SK-N-SH (cell line): Measurements from ENCODE around the gene PARD3. TPM values are rescaled to one million over a fixed set of nuclear protein-coding genes. Genes with fewer than 3 reads are reported as not detected.

Source experiments
- CTCF ChIA-PET: fragments of 300-600, 350-600 bp; formaldehyde crosslinking; extraction: SDS; loops from one replicate; lab custom pipeline; 2021; lab: Yijun Ruan, JAX
- POLR2A ChIA-PET: fragments of 350-600 bp; sonication (Branson Sonifier 250); formaldehyde crosslinking; extraction: SDS; loops from one replicate; lab custom pipeline; 2020; ENCODE audit warnings: antibody characterized with exemption, inconsistent platforms; lab: Yijun Ruan, JAX
- DNase-seq: peaks from one replicate; pipeline ENCODE4 v3.0.0; 2012
- H2AFZ ChIP-seq: fragments of 200-600 bp; sonication (generic); 2 replicates; pipeline ENCODE4 v1.8.1; 2016; ENCODE audit warnings: antibody characterized with exemption, mild to moderate bottlenecking, low read depth
- H3F3A ChIP-seq: fragments of 200-600 bp; sonication (generic); replicated peaks from 2 replicates; pipeline ENCODE3; 2016; ENCODE audit warnings: antibody characterized with exemption, mild to moderate bottlenecking; ENCODE audit not compliant: insufficient read depth
- H3K27ac ChIP-seq, 2 experiments: fragments of 200-500 bp in 1 of 2; fragments of 200-600 bp in 1 of 2; sonication (Bioruptor generic) in 1 of 2; sonication (generic), shearing (Covaris generic) in 1 of 2; 2 replicates each; pipeline versions ENCODE4 v1.5.1 to v1.6.1; 2014 to 2016; ENCODE audit warnings: low read depth in 2 of 2, inconsistent platforms in 1 of 2, low read length in 1 of 2, mild to moderate bottlenecking in 1 of 2, mixed read lengths in 1 of 2
- H3K27me3 ChIP-seq: fragments of 200-600 bp; sonication (generic), shearing (Covaris generic); 2 replicates; pipeline ENCODE4 v1.6.1; 2016; ENCODE audit warnings: mixed run types; ENCODE audit not compliant: insufficient read depth
- H3K36me3 ChIP-seq, 2 experiments: fragments of 200-500 bp in 1 of 2; fragments of 200-600 bp in 1 of 2; sonication (Bioruptor generic) in 1 of 2; sonication (generic) in 1 of 2; replicated peaks in 1 of 2; 2 replicates each; pipeline versions ENCODE3 to v1.5.1; 2014 to 2016; ENCODE audit warnings: low read length in 1 of 2, mild to moderate bottlenecking in 1 of 2; ENCODE audit not compliant: insufficient read depth in 2 of 2, control insufficient read depth in 1 of 2
- H3K4me1 ChIP-seq, 2 experiments: fragments of 200-500 bp in 1 of 2; fragments of 200-600 bp in 1 of 2; sonication (Bioruptor generic) in 1 of 2; sonication (generic), shearing (Covaris generic) in 1 of 2; 2 replicates each; pipeline versions ENCODE4 v1.5.1 to v1.6.1; 2014 to 2016; ENCODE audit warnings: low read depth in 1 of 2, low read length in 1 of 2, mixed run types in 1 of 2; ENCODE audit not compliant: insufficient read depth in 2 of 2, control insufficient read depth in 1 of 2
- H3K4me2 ChIP-seq: fragments of 200-600 bp; sonication (generic), shearing (Covaris generic); 2 replicates; pipeline ENCODE4 v1.6.1; 2017; ENCODE audit warnings: mixed run types
- H3K4me3 ChIP-seq, 2 experiments: fragments of 200-500 bp in 1 of 2; fragments of 200-600 bp in 1 of 2; sonication (Bioruptor generic) in 1 of 2; sonication (generic), shearing (Covaris generic) in 1 of 2; 2 replicates each; pipeline versions ENCODE4 v1.5.1 to v1.8.1; 2014 to 2016; ENCODE audit warnings: low read depth in 2 of 2, inconsistent platforms in 1 of 2, low read length in 1 of 2, mild to moderate bottlenecking in 1 of 2, mixed read lengths in 1 of 2, moderate library complexity in 1 of 2
- H3K79me2 ChIP-seq: fragments of 200-600 bp; sonication (generic); 2 replicates; pipeline ENCODE4 v1.8.1; 2017; ENCODE audit warnings: mild to moderate bottlenecking; ENCODE audit not compliant: insufficient read depth
- H3K9ac ChIP-seq: fragments of 200-600 bp; sonication (generic); 2 replicates; pipeline ENCODE4 v1.6.1; 2017; ENCODE audit warnings: mixed run types
- H3K9me2 ChIP-seq: fragments of 200-600 bp; sonication (generic); 2 replicates; pipeline ENCODE4 v1.6.1; 2017; ENCODE audit warnings: mixed run types
- H3K9me3 ChIP-seq: fragments of 200-600 bp; sonication (generic); 2 replicates; pipeline ENCODE4 v1.6.1; 2017; ENCODE audit warnings: mixed run types, mild to moderate bottlenecking, moderate library complexity
- H4K20me1 ChIP-seq: fragments of 200-600 bp; sonication (generic); 2 replicates; pipeline ENCODE4 v1.6.1; 2017; ENCODE audit warnings: mild to moderate bottlenecking, mixed run types; ENCODE audit not compliant: insufficient read depth
- ELF1 ChIP-seq: IDR thresholded peaks from 2 replicates; pipeline ENCODE4 v1.4.0; 2012
- EP300 ChIP-seq, 2 experiments: IDR thresholded peaks; 2 replicates each; pipeline versions ENCODE4 v1.4.0 to v1.6.1; 2012; ENCODE audit warnings: borderline replicate concordance in 1 of 2, low read depth in 1 of 2, low read length in 1 of 2
- EZH2phosphoT487 ChIP-seq: fragments of 200-600 bp; sonication (generic); IDR thresholded peaks from 2 replicates; pipeline ENCODE4 v1.6.1; 2017; ENCODE audit warnings: low read depth, mixed run types, mild to moderate bottlenecking, antibody characterized with exemption, moderate library complexity, borderline replicate concordance
- FOXM1 ChIP-seq: IDR thresholded peaks from 2 replicates; pipeline ENCODE4 v1.4.0; 2012; ENCODE audit warnings: low read depth, mild to moderate bottlenecking
- NFIC ChIP-seq: IDR thresholded peaks from 2 replicates; pipeline ENCODE4 v1.4.0; 2012; ENCODE audit warnings: borderline replicate concordance
- RCOR1 ChIP-seq: fragments of 150-350 bp; IDR thresholded peaks from 2 replicates; pipeline ENCODE4 v1.6.1; 2017; ENCODE audit warnings: antibody characterized with exemption, low read length
- RFX5 ChIP-seq: IDR thresholded peaks from 2 replicates; pipeline ENCODE4 v1.6.1; 2012; ENCODE audit warnings: mild to moderate bottlenecking, improper control_type of control experiment, low read length
- SMC3 ChIP-seq: IDR thresholded peaks from 2 replicates; pipeline ENCODE4 v1.6.1; 2012; ENCODE audit warnings: low read depth, low read length, improper control_type of control experiment
- TCF12 ChIP-seq: IDR thresholded peaks from 2 replicates; pipeline ENCODE4 v1.4.0; 2012
- USF1 ChIP-seq: IDR thresholded peaks from 2 replicates; pipeline ENCODE4 v1.4.0; 2012; ENCODE audit warnings: low read depth, borderline replicate concordance
- YY1 ChIP-seq: IDR thresholded peaks from 2 replicates; pipeline ENCODE4 v1.4.0; 2012; ENCODE audit warnings: low read depth, mild to moderate bottlenecking
- WGBS: methylation state at CpG from one replicate; pipeline ENCODE4 v1.1.6; 2017; ENCODE audit warnings: low lambda C conversion rate; 5-methylcytosine and 5-hydroxymethylcytosine counted together
- polyA plus RNA-seq, 3 experiments: library from polyadenylated mRNA; depleted of rRNA; stranded (reverse); fragments of >200 nt; gene quantifications; 2 replicates each; pipeline ENCODE4 v1.2.3, GENCODE V29; 2012
- TF ChIP-seq, protein P1 (sequence below): IDR thresholded peaks from 2 replicates; pipeline ENCODE4; 2012

The PARD3 gene
- polyA plus RNA-seq, 1 of the 3 experiments (the other 2 are of a cell fraction): 29.4 TPM

DNA sequence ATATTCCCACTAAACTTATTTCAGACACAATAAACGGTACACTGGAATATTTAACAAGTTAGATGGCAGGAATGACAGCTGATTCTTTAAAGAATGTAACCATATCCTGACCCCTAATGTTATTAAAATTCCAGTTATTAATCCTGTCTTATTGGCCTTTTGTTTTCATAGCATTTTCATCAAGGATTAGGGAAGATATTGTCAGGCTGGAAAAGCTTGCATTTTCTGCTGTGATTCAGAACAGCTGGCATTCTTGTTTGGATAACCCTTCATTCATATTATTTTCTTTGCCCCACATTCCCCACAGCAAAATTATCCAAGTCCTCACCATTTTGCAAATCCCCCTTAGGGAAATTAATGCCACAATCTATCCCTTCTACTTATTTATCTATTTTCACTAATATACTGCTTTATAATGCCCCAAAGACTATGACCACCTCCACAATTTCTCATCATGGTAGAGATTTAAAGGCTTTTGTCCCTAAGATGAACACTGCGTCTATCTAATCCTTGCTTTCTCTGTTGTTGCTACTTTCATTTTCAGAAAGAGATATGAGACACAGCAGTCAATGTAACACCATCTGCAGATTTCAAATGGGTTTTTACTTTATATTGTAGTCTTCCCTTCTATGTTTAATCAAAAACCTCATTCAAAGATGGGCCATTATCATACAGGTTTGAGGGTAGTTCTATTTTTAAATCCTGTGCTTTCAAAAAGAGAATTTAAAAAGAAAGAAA is 475.1 kb downstream of the PARD3 start:
- DNase-seq: no peak
- no peaks in the 10 kb centered on the region for H3K9me3 ChIP-seq
- peaks cover 7 to 31% of the 10 kb centered on the region in 2 experiments for H3K4me1 ChIP-seq
- CTCF ChIA-PET: interaction anchor here (0.6 to 1.0 kb wide), 2 partner anchors 13 to 298 kb away, joined by 3 to 4 read pairs; no protein-coding TSS in a partner anchor
- H2AFZ ChIP-seq: no peak overlapping the region
- H3K79me2 ChIP-seq: no peaks in the 10 kb centered on the region
- no peaks in the 10 kb centered on the region for H3K9me2 ChIP-seq
- H3K36me3 ChIP-seq: peaks cover 6 to 27% of the 10 kb centered on the region in 2 experiments
- TF ChIP-seq FOXM1: no peak
- peak; percentile 17 for TF ChIP-seq TCF12
- no peak overlapping the region for H3K4me3 ChIP-seq
- no peaks in the 10 kb centered on the region for H4K20me1 ChIP-seq
- H3K27ac ChIP-seq: peak overlapping the region; percentile 58
- H3F3A ChIP-seq: peaks cover 6% of the 10 kb centered on the region
- H3K9ac ChIP-seq: no peak overlapping the region
- H3K27me3 ChIP-seq: no peaks in the 10 kb centered on the region
- POLR2A ChIA-PET: no interaction called here
- peak overlapping the region; percentile 14; the same call in 1 of the 2 replicates for H3K4me2 ChIP-seq
- 71% methylated on average over 2 of the region's 2 CpGs for WGBS

DNA sequence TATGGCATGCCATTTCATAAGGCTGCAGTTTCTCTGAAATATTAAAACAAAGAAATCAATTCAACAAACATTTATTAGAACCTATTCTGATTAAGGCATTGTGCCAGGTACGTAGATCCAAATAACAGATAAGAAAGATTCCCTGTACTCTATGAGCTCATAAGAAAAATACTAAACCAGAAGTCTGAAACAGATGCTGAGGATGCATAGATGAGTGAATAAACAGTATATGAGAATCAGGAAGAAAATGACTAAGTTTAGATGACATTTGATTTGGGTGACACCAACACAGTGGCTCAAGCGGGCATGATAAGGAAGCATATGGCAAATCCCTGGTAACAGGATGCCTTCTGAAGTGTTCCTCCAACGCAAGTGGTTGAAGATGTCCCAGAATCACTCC is 477.2 kb downstream of the PARD3 start:
- ChIA-PET POLR2A (no interaction called here), CTCF (interaction anchor here (0.9 to 1.2 kb wide), 2 partner anchors 16 to 20 kb away, joined by 3 read pairs; no protein-coding TSS in a partner anchor)
- H3K36me3 ChIP-seq: peaks cover 6 to 27% of the 10 kb centered on the region in 2 experiments
- H3K4me3 ChIP-seq: no peak overlapping the region
- TF ChIP-seq EZH2phosphoT487: no peak
- no peak for TF ChIP-seq YY1
- TF ChIP-seq ELF1: no peak
- peak; percentile 14; the same call in 1 of the 2 replicates for TF ChIP-seq NFIC
- H3K4me2 ChIP-seq: no peak overlapping the region
- peaks cover 7 to 16% of the 10 kb centered on the region in 2 experiments; a peak in 3 of 4 replicates for H3K4me1 ChIP-seq
- H2AFZ ChIP-seq: no peak overlapping the region
- H3K27me3 ChIP-seq: no peaks in the 10 kb centered on the region
- no peak overlapping the region for H3K9ac ChIP-seq
- WGBS: 77% methylated on average over 3 of the region's 3 CpGs
- no peaks in the 10 kb centered on the region for H3K9me3 ChIP-seq
- H3F3A ChIP-seq: peaks cover 11% of the 10 kb centered on the region
- H3K9me2 ChIP-seq: no peaks in the 10 kb centered on the region; the same call in 1 of the 2 replicates
- DNase-seq: no peak
- no peaks in the 10 kb centered on the region for H3K79me2 ChIP-seq
- peak overlapping the region in 1 of 2 experiments; percentile 6; a peak in 1 of 4 replicates for H3K27ac ChIP-seq
- H4K20me1 ChIP-seq: no peaks in the 10 kb centered on the region

DNA sequence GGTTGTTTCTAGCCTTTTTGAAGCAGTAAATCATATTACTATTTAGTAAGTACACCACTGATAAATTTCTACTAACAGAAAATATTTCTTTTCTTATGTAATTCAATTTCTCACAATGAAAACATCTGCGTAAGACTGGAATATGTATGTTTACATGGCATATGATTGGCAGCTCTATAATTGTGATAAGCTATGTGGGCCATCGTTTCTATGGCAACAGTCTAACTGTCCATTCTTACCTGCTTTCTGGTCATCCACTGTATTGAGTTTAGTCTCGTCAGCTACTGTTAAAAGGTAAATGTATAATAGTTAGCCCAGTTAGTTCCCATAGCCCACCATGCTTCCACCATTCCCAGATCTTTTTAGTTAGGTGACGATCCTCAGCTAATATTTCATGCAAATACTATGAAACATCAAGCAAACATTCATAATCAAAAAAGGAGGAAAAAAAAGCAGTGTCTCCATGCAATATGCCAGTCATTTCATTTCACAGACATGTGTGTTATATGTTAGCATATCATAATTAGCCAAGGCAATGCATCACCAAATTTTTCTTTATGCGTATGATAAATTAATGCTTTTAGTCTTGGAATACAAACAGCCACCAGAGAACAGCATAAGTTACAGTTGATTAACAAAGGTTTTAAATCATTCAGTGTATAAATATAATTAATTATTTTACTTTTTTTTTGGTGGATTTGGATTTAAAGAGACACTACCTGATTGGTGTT is 479.0 kb downstream of the PARD3 start:
- H3K27ac ChIP-seq: no peak overlapping the region
- no peak for DNase-seq
- 91% methylated on average over 5 of the region's 5 CpGs for WGBS
- peaks cover 4 to 16% of the 10 kb centered on the region in 2 experiments; a peak in 2 of 4 replicates for H3K4me1 ChIP-seq
- H3K27me3 ChIP-seq: no peaks in the 10 kb centered on the region
- H3K9me3 ChIP-seq: no peaks in the 10 kb centered on the region
- H3K4me2 ChIP-seq: no peak overlapping the region
- CTCF ChIA-PET: interaction anchor here (1.0 kb wide), 1 partner anchor 16 kb away, joined by 3 read pairs; no protein-coding TSS in a partner anchor
- H3K79me2 ChIP-seq: no peaks in the 10 kb centered on the region
- peaks cover 11% of the 10 kb centered on the region for H3F3A ChIP-seq
- H3K9ac ChIP-seq: no peak overlapping the region
- H3K4me3 ChIP-seq: no peak overlapping the region
- POLR2A ChIA-PET: no interaction called here
- no peak for TF ChIP-seq EP300 (IDR thresholded peaks at IDR 0.05; ENCODE audit: borderline replicate concordance in 1 of 2, low read depth in 1 of 2, low read length in 1 of 2)
- no peak for TF ChIP-seq RFX5
- TF ChIP-seq FOXM1: no peak
- no peak for TF ChIP-seq SMC3
- no peak for TF ChIP-seq YY1
- TF ChIP-seq NFIC: no peak
- TF ChIP-seq, protein P1, sequence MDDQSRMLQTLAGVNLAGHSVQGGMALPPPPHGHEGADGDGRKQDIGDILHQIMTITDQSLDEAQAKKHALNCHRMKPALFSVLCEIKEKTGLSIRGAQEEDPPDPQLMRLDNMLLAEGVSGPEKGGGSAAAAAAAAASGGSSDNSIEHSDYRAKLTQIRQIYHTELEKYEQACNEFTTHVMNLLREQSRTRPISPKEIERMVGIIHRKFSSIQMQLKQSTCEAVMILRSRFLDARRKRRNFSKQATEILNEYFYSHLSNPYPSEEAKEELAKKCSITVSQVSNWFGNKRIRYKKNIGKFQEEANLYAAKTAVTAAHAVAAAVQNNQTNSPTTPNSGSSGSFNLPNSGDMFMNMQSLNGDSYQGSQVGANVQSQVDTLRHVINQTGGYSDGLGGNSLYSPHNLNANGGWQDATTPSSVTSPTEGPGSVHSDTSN: no peak
- TF ChIP-seq RCOR1: no peak
- no peak for TF ChIP-seq USF1
- no peaks in the 10 kb centered on the region; the same call in 1 of the 2 replicates for H3K9me2 ChIP-seq
- no peak overlapping the region for H2AFZ ChIP-seq
- peaks cover 6 to 30% of the 10 kb centered on the region in 2 experiments for H3K36me3 ChIP-seq
- no peaks in the 10 kb centered on the region for H4K20me1 ChIP-seq
